ENCODE results near the gene RAB27A. TPM values are rescaled to one million over a fixed set of nuclear protein-coding genes. Genes with fewer than 3 reads are reported as not detected.
A peak's percentile ranks its signal among the peaks of the same experiment; 100 is the strongest.

The RAB27A gene
- total and polyA plus RNA-seq, 9 of the 15 experiments (the other 6 are each of a cell fraction or from before 2014, with no cell fraction given): 31.5 to 171 (median 80.4) TPM

GRCh38 chr15:55320963-55321362 lies 31.4 kb upstream of the RAB27A start:
- in situ Hi-C loops (cut with MboI): no loop called here
- Histone ChIP-seq H3K27ac (ENCODE audit: extremely low read depth, low read depth, low read length) (no peak overlapping the region), H4K20me1 (replicated peaks; ENCODE audit: control insufficient read depth, insufficient read depth, low read length) (no peaks in the 10 kb centered on the region), H3K9me3 (replicated peaks; ENCODE audit: control insufficient read depth, insufficient read depth, low read depth, low read length) (no peaks in the 10 kb centered on the region), H2AFZ (ENCODE audit: low read depth, low read length) (no peak overlapping the region), H3K9me1 (ENCODE audit: control insufficient read depth, insufficient read depth, low read length) (no peaks in the 10 kb centered on the region), H3K36me3 (ENCODE audit: control insufficient read depth, insufficient read depth, low read length) (peaks cover 11% of the 10 kb centered on the region; the same call in 2 of the 3 replicates), H3K4me3 (no peak overlapping the region), H3K79me2 (ENCODE audit: control insufficient read depth, insufficient read depth, low read length) (peaks cover 52% of the 10 kb centered on the region), H3K9ac (ENCODE audit: insufficient read depth in 1 of 2, low read depth in 2 of 2, low read length in 2 of 2) (peak overlapping the region in 1 of 2 experiments; percentile 97; a peak in 1 of 4 replicates), H3K4me1 (replicated peaks in 1 of 2; ENCODE audit: control insufficient read depth in 2 of 2, insufficient read depth in 2 of 2, low read length in 2 of 2) (peaks cover 4 to 9% of the 10 kb centered on the region in 2 experiments; a peak in 2 of 5 replicates), H3K27me3 (ENCODE audit: control insufficient read depth in 2 of 2, insufficient read depth in 2 of 2, low read length in 2 of 2) (no peaks in the 10 kb centered on the region), H3K4me2 (ENCODE audit: insufficient read depth, low read length) (peak overlapping the region; percentile 10; the same call in 1 of the 2 replicates)
- 20% methylated on average over 1 of the region's 1 CpG for WGBS (ENCODE audit: insufficient coverage, low coverage, missing lambda C conversion rate)
- POLR2A ChIA-PET: no interaction called here
- CTCF ChIA-PET (ENCODE audit: low intra/inter-chr PET ratio): interaction anchor here (0.6 kb wide), 1 partner anchor 286 kb away, joined by 3 read pairs; no protein-coding TSS in a partner anchor
- FAIRE-seq (no peak), DNase-seq (ENCODE audit: extremely low read depth in 1 of 4, low spot score in 3 of 4) (no peak), ATAC-seq (no peak)
- peak; percentile 60 for TF ChIP-seq RBM25 (IDR thresholded peaks at IDR 0.05; ENCODE audit: low read depth, low read length, severe bottlenecking)
- no peak for TF ChIP-seq PYGO2 (tag; IDR thresholded peaks at IDR 0.05)
- no peak for TF ChIP-seq TAF1 (IDR thresholded peaks at IDR 0.05; ENCODE audit: control insufficient read depth, extremely low read depth, insufficient read depth, low read length, severe bottlenecking)
- peak; percentile 70 for TF ChIP-seq ZNF121 (CRISPR knock-in tag; conservative IDR thresholded peaks at IDR 0.05)
- intact Hi-C loops (cut with micrococcal nuclease): no loop called here
- BruUV-seq (replicated peaks): no TSS peak

GRCh38 chr15:55320238-55320550 lies 30.6 kb upstream of the RAB27A start:
- no peaks in the 10 kb centered on the region for H3K9me3 ChIP-seq (replicated peaks; ENCODE audit: control insufficient read depth, insufficient read depth, low read depth, low read length)
- BruUV-seq (replicated peaks): no TSS peak
- in situ Hi-C loops (cut with MboI) (no loop called here), intact Hi-C loops (cut with micrococcal nuclease) (no loop called here)
- peak overlapping the region; percentile 69 for H3K4me3 ChIP-seq
- TF ChIP-seq TRIM25 (IDR thresholded peaks at IDR 0.05; ENCODE audit: borderline replicate concordance) (no peak), ZNF395 (CRISPR knock-in tag; IDR thresholded peaks at IDR 0.05) (0 out of 2 replicates have a peak, but pooled peaks have one; percentile 35)
- ATAC-seq (no peak), FAIRE-seq (no peak), DNase-seq (ENCODE audit: extremely low read depth in 1 of 4, low spot score in 3 of 4) (no peak)
- H3K36me3 ChIP-seq (ENCODE audit: control insufficient read depth, insufficient read depth, low read length): peaks cover 11% of the 10 kb centered on the region; the same call in 2 of the 3 replicates
- peak overlapping the region; percentile 92 for H3K4me2 ChIP-seq (ENCODE audit: insufficient read depth, low read length)
- peaks cover 56% of the 10 kb centered on the region for H3K79me2 ChIP-seq (ENCODE audit: control insufficient read depth, insufficient read depth, low read length)
- no peaks in the 10 kb centered on the region for H3K27me3 ChIP-seq (ENCODE audit: control insufficient read depth in 2 of 2, insufficient read depth in 2 of 2, low read length in 2 of 2)
- POLR2A ChIA-PET: interaction anchor here (1.1 kb wide), 1 partner anchor 12 kb away, joined by 4 read pairs; no protein-coding TSS in a partner anchor
- H3K9me1 ChIP-seq (ENCODE audit: control insufficient read depth, insufficient read depth, low read length): no peaks in the 10 kb centered on the region
- no peaks in the 10 kb centered on the region for H4K20me1 ChIP-seq (replicated peaks; ENCODE audit: control insufficient read depth, insufficient read depth, low read length)
- H3K9ac ChIP-seq (ENCODE audit: insufficient read depth in 1 of 2, low read depth in 2 of 2, low read length in 2 of 2): peak overlapping the region in 1 of 2 experiments; percentile 97; a peak in 2 of 4 replicates
- CTCF ChIA-PET (ENCODE audit: low intra/inter-chr PET ratio): no interaction called here
- peak overlapping the region; percentile 69 for H2AFZ ChIP-seq (ENCODE audit: low read depth, low read length)
- H3K4me1 ChIP-seq (replicated peaks in 1 of 2; ENCODE audit: control insufficient read depth in 2 of 2, insufficient read depth in 2 of 2, low read length in 2 of 2): peaks cover 4 to 9% of the 10 kb centered on the region in 2 experiments; a peak in 2 of 5 replicates
- WGBS (ENCODE audit: insufficient coverage, low coverage, missing lambda C conversion rate): 12% methylated on average over 2 of the region's 2 CpGs
- peak overlapping the region; percentile 96 for H3K27ac ChIP-seq (ENCODE audit: extremely low read depth, low read depth, low read length)
